ENCODE measurements around the gene KRT3.

Gene KRT3

GRCh38 chr12:52827499-52828090 is 31.7 kb upstream of the KRT3 start:
- DNase-seq (ENCODE audit: low read depth in 2 of 2): no peak

GRCh38 chr12:52826611-52827498 is 30.9 kb upstream of the KRT3 start:
- DNase-seq (ENCODE audit: low read depth in 2 of 2): no peak

- no peak for DNase-seq (ENCODE audit: low read depth in 2 of 2)
Measured at GRCh38 chr12:52825961-52826360, 30.0 kb upstream of the KRT3 start.

GRCh38 chr12:52824741-52825410 is 29.0 kb upstream of the KRT3 start:
- DNase-seq (ENCODE audit: low read depth in 2 of 2): no peak

GRCh38 chr12:52823761-52824450 is 28.0 kb upstream of the KRT3 start:
- no peak for DNase-seq (ENCODE audit: low read depth in 2 of 2)

GRCh38 chr12:52822771-52823510 is 27.0 kb upstream of the KRT3 start:
- DNase-seq (ENCODE audit: low read depth in 2 of 2): no peak

GRCh38 chr12:52821826-52822660 is 26.1 kb upstream of the KRT3 start:
- no peak for DNase-seq (ENCODE audit: low read depth in 2 of 2)

GRCh38 chr12:52821071-52821730 is 25.3 kb upstream of the KRT3 start:
- no peak for DNase-seq (ENCODE audit: low read depth in 2 of 2)

GRCh38 chr12:52820521-52820920 is 24.6 kb upstream of the KRT3 start:
- DNase-seq (ENCODE audit: low read depth in 2 of 2): no peak

GRCh38 chr12:52819731-52820510 is 24.0 kb upstream of the KRT3 start:
- DNase-seq (ENCODE audit: low read depth in 2 of 2): no peak

- no peak for DNase-seq (ENCODE audit: low read depth in 2 of 2)
Measured at GRCh38 chr12:52818887-52819420, 23.0 kb upstream of the KRT3 start.

- DNase-seq (ENCODE audit: low read depth in 2 of 2): no peak
Measured at GRCh38 chr12:52818388-52818787, 22.5 kb upstream of the KRT3 start.

- DNase-seq (ENCODE audit: low read depth in 2 of 2): no peak
Measured at GRCh38 chr12:52817699-52818238, 21.9 kb upstream of the KRT3 start.

- no peak for DNase-seq (ENCODE audit: low read depth in 2 of 2)
Measured at GRCh38 chr12:52817003-52817698, 21.2 kb upstream of the KRT3 start.

- DNase-seq (ENCODE audit: low read depth in 2 of 2): no peak
Measured at GRCh38 chr12:52815676-52816588, 20.0 kb upstream of the KRT3 start.

GRCh38 chr12:52815161-52815560 is 19.2 kb upstream of the KRT3 start:
- no peak for DNase-seq (ENCODE audit: low read depth in 2 of 2)

- no peak for DNase-seq (ENCODE audit: low read depth in 2 of 2)
Measured at GRCh38 chr12:52814710-52815155, 18.8 kb upstream of the KRT3 start.

Measured in activated CD4-positive, alpha-beta T cell treated with anti-CD3 and anti-CD28 coated beads for 24 hours (primary cell).